RPMI7951 (cell line): ENCODE data around the gene CCL17. TPM values are rescaled to one million over a fixed set of nuclear protein-coding genes. Genes with fewer than 3 reads are reported as not detected.
A peak's percentile ranks its signal among the peaks of the same experiment; 100 is the strongest.

Experiments used
- DNase-seq: peaks from one replicate; pipeline ENCODE4 v3.0.0-alpha.2; 2012; ENCODE audit warnings: low read depth
- total RNA-seq: library from RNA; depleted of rRNA; stranded (reverse); fragments of >200 nt; shearing (Covaris generic); gene quantifications from 2 replicates; pipeline ENCODE4 v1.2.3, GENCODE V29; 2014

CCL17 gene
- total RNA-seq, 1 experiment from 2014 or later = not detected

DNA sequence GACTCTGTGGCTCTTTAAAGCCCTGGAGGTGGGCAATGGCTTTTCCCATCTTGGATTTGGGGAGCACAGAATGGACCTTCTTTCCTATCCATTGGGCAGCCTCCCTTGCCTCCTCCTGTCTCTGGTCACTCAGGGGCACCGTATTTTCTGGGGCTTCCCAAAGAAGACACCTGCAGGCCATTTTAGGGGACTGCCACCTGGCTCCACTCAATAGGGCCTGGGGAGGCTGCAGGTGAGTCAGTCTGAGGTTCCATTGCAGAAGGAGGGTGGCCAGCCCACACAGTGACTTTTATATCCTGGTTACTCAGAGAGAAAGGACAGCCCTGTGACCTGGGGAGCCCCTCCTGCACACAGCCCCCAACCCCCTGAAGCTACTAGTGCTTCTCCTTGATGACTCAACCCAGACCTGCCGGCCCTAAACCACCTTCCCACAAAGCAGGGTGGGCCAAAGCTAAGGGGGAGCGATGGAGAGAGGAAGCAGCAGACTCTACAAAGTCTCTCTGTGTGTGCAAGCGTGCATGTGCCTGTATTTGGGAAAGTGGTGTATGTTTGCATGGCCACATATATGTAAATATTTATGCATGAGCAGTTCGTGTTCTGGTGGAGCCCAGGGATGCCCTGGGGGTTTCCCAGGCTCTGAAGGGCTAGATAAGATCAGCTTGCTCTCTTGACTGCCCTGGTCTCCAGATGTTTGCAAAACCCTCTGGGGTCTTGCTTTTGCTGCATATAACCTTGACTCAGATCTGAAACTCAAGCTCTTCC, 27.3 kb upstream of the CCL17 start:
- DNase-seq = peak; percentile 87

- DNase-seq = peak; percentile 58
These were observed 25.0 kb upstream of the CCL17 start for GRCh38 chr16:57379579-57379978.

GRCh38 chr16:57380671-57381462, 23.7 kb upstream of the CCL17 start:
- DNase-seq = peak; percentile 30

DNA sequence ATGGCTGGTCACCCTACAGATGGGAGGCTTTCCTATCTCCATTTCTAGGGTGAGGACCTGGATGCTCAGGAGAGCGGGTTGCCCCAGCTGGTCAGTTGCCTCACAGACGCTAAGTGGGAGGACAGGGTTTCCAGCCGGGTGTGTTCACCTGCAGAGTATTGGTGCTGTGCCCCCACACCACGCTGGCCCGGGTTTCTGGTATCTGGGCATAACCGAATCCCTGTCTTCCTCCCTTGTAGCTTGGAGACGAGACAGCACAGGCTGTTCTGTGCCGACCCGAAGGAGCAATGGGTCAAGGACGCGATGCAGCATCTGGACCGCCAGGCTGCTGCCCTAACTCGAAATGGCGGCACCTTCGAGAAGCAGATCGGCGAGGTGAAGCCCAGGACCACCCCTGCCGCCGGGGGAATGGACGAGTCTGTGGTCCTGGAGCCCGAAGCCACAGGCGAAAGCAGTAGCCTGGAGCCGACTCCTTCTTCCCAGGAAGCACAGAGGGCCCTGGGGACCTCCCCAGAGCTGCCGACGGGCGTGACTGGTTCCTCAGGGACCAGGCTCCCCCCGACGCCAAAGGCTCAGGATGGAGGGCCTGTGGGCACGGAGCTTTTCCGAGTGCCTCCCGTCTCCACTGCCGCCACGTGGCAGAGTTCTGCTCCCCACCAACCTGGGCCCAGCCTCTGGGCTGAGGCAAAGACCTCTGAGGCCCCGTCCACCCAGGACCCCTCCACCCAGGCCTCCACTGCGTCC, 22.6 kb upstream of the CCL17 start:
- no peak for DNase-seq

GRCh38 chr16:57382535-57383275, 21.9 kb upstream of the CCL17 start:
- no peak for DNase-seq

- peak; percentile 63 for DNase-seq
These were observed 21.0 kb upstream of the CCL17 start for GRCh38 chr16:57383276-57384247.

DNA sequence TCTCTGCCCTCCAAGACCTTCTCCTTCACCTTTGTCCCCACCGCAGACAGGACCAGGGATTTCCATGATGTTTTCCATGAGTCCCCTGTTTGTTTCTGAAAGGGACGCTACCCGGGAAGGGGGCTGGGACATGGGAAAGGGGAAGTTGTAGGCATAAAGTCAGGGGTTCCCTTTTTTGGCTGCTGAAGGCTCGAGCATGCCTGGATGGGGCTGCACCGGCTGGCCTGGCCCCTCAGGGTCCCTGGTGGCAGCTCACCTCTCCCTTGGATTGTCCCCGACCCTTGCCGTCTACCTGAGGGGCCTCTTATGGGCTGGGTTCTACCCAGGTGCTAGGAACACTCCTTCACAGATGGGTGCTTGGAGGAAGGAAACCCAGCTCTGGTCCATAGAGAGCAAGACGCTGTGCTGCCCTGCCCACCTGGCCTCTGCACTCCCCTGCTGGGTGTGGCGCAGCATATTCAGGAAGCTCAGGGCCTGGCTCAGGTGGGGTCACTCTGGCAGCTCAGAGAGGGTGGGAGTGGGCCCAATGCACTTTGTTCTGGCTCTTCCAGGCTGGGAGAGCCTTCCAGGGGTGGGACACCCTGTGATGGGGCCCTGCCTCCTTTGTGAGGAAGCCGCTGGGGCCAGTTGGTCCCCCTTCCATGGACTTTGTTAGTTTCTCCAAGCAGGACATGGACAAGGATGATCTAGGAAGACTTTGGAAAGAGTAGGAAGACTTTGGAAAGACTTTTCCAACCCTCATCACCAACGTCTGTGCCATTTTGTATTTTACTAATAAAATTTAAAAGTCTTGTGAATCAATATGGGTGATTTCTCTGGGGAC, 20.1 kb upstream of the CCL17 start:
- DNase-seq = no peak

DNA sequence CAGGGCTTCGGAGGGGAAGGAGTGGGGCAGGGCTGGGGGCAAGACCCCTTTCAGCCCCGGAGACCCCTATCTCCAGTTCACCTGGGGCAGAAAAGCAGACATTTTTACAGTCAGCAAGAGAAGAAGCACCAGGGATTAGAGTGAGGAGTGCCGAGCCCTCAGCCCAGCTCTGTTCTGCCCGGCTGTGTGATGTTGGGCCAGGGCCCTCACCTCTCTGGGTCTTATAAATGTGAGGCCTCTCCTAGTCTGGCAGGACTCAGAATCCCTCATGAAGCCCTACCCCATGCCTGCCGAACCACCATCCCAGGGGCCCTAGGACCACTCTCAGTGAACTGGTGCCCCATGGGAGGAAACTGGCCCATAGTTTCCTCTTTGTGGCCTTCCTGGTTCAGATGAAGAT, 19.5 kb upstream of the CCL17 start:
- DNase-seq = no peak

DNA sequence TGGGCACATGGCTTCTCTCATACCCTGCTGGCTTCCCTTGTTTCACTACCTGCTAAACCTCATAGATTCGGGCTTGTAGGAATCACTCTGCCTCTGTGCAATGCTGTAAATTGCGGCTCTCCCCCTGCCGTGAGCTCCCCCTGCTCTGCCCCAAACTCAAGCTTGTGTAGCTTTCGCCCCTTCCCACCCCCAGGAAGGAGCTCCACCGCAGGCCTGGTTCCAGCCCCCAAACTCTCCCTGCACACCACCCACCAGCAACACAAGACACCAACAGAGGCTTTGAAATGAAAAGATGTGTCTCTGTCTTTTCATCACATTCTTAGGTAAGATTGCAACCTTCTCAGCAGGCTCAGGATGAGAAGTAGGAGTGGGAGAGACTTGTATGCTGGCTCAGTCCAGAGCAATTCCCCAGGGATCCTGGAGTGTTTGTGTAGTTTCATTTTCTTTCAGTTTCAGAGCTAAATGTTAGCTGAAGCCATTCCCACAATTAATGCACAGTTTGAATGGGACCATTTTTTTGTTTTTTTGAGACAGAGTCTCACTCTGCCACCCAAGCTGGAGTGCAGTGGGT, 18.1 kb upstream of the CCL17 start:
- DNase-seq = peak; percentile 32

- no peak for DNase-seq
These were observed 16.8 kb upstream of the CCL17 start for GRCh38 chr16:57387598-57388354.

DNA sequence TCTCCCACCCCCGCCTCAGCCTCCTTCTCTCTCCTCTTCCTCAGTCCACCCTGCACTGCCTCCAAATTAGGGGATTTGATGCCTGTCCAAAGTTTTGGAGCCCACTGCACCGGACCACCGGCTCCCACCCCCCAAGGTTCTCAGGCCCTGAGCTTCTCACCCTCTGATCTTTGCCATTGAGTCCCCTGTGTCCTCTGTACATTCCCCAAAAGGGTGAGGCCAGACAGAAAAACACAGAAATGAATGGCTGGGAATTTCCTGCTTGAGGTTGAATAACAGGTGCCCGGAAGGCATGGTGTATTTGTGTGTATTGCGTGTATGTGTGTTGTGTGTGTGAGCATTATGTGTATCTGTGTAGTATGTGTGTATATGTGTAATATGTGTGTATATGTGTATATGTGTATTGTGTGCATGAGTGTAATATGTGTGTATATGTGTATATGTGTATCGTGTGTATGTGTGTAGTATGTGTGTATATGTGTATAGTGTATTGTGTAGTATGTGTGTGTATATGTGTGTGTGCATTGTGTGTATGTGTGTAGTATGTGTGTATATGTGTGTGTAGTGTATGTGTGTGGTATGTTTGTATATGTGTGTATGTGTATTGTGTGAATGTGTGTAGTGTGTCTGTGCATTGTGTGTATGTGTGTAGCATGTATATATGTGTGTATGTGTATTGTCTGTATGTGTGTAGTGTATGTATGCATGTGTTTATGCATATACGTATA, 16.0 kb upstream of the CCL17 start:
- DNase-seq = no peak

GRCh38 chr16:57389087-57389468, 15.5 kb upstream of the CCL17 start:
- no peak for DNase-seq

DNA sequence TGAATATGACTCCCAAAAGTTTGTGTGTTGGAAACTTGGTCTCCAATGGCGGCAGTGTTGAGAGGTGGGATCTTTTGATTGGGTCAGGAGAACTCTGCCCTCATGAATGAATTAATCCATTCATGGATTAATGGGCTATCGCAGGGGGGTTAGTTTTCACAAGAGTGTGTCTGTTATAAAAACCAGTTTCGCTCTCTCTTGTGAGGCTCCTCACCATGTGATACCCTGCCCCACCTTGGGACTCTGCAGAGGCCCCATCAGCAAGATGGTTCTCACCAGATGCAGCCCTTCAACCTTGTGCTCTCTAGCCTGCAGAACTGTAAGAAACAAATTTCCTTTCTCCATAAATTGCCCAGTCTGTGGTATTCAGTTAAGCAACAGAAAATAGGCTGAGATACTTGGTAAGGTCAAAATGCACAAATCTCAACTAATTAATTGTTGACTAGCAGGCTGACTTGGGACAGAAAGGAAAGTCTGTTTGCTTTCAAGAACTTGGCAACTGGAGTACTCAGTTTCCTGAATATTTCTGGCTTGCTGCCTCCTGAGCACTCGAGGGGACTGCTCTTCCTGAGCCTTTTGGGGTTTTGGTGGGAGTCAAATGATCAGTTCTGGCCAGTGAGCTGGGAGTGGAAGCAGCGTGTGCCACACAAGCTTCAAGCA, 13.8 kb upstream of the CCL17 start:
- no peak for DNase-seq

DNA sequence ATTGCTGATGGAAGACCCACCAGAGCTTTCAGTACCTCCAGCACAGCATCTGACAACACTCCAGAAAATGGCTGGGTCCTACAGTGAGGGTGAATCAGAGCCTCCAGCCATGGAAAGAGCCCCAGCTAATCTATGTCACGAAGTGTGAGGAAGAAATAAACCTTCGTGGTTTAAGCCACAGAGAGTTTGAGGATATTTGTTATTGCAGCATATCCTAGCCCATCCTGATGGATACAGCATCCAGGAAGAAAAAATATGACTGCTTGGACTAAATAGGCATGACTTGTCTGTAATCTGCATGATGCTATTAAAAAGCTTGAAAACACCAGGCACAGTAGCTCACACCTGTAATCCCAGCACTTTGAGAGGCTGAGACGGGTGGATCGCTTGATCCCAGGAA, 13.3 kb upstream of the CCL17 start:
- no peak for DNase-seq

DNA sequence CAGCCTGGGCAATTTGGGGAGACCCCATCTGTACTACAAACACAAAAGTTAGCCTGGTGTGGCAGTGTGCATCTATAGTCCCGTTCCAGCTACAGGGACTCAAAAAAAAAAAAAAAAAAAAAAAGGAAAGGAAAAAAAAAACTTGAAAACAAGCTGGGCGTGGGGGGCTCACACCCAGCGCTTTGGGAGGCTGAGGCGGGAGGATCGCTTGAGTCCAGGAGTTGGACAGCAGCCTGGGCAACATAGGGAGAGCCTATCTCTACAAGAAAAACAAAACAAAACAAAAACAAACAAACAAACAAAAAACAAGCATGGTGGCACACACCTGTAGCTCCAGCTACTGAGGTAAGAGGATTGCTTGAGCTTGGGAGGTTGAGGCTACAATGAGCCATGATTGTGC, 12.9 kb upstream of the CCL17 start:
- no peak for DNase-seq

DNA sequence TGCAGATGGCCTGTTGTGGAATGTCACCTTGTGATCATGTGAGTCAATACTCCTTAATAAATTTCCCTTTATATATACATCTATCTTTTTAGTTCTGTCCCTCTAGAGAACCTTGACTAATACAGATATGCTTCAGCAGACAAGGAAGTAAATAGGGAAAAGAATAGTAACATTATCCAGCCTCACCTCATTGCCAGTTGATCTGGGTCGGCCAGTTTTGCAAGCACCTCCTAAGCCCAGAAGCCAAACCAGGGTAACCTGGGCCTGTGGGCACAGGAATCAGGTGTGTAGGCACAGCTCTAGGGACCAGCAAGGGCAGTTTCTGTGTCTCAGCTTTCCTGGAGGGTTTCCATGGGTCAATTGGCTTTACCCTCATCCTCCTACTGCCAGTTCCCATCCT, 11.9 kb upstream of the CCL17 start:
- no peak for DNase-seq

- peak; percentile 23 for DNase-seq
These were observed 10.1 kb upstream of the CCL17 start for GRCh38 chr16:57394444-57394843.
